IMR-90 (cell line): Measurements from ENCODE around the gene UBLCP1. TPM values are rescaled to one million over a fixed set of nuclear protein-coding genes. Genes with fewer than 3 reads are reported as not detected.

Experiments
- ATAC-seq: fragments of 200-7000 bp; cut with Tn5 transposase; 2 replicates; pipeline ENCODE4 v1.9.1; 2020; ENCODE audit warnings: low read depth, mild to moderate bottlenecking, moderate library complexity
- BruUV-seq: library from RNA; stranded (reverse); fragments of 400-500 nt; replicated peaks from 2 replicates; lab custom pipeline; 2021; lab: Mats Ljungman, UMichigan
- CTCF ChIA-PET: fragments of 300-600 bp; formaldehyde crosslinking; extraction: SDS; loops from one replicate; lab custom pipeline; 2021; ENCODE audit warnings: antibody characterized with exemption; lab: Yijun Ruan, JAX
- POLR2A ChIA-PET: fragments of 300-600 bp; sonication (Branson Sonifier 250); formaldehyde crosslinking; loops from one replicate; lab custom pipeline; 2022; ENCODE audit warnings: antibody characterized with exemption; ENCODE audit not compliant: unreplicated experiment; lab: Charles Lee
- DNase-seq: peaks from one replicate; pipeline ENCODE4 v3.0.0; 2013
- H2AFZ ChIP-seq: replicated peaks from 2 replicates; pipeline ENCODE3; 2013; ENCODE audit warnings: low read length, mild to moderate bottlenecking; ENCODE audit not compliant: poor library complexity
- H2AK5ac ChIP-seq: 2 replicates; pipeline ENCODE4 v1.6.1; 2013; ENCODE audit warnings: low read depth, low read length, inconsistent platforms
- H2AK9ac ChIP-seq: replicated peaks from 2 replicates; pipeline ENCODE3; 2013; ENCODE audit warnings: mild to moderate bottlenecking, low read depth, low read length, moderate library complexity; ENCODE audit not compliant: poor library complexity
- H2BK120ac ChIP-seq: 2 replicates; pipeline ENCODE4 v1.6.1; 2013; ENCODE audit warnings: low read depth, low read length, inconsistent platforms
- H2BK15ac ChIP-seq: 3 replicates; pipeline ENCODE4 v1.6.1; 2013; ENCODE audit warnings: low read depth, low read length, inconsistent platforms
- H2BK20ac ChIP-seq: 2 replicates; pipeline ENCODE4 v1.6.1; 2013; ENCODE audit warnings: low read depth, mild to moderate bottlenecking, inconsistent platforms, low read length, moderate library complexity
- H2BK5ac ChIP-seq: 2 replicates; pipeline ENCODE4 v1.6.1; 2013; ENCODE audit warnings: mild to moderate bottlenecking, low read depth, low read length, inconsistent platforms; ENCODE audit not compliant: poor library complexity, severe bottlenecking
- H3K14ac ChIP-seq: replicated peaks from 2 replicates; pipeline ENCODE4 v1.6.1; 2013; ENCODE audit warnings: low read depth, low read length, inconsistent platforms
- H3K18ac ChIP-seq: 2 replicates; pipeline ENCODE4 v1.6.1; 2013; ENCODE audit warnings: low read depth, low read length, control low read depth
- H3K23ac ChIP-seq: 2 replicates; pipeline ENCODE4 v1.6.1; 2013; ENCODE audit warnings: low read depth, low read length, inconsistent platforms
- H3K27ac ChIP-seq: 2 replicates; pipeline ENCODE4 v1.5.1; 2013; ENCODE audit warnings: mild to moderate bottlenecking, control low read depth, low read length; ENCODE audit not compliant: insufficient read depth
- H3K27me3 ChIP-seq: 2 replicates; pipeline ENCODE4 v1.6.1; 2013; ENCODE audit warnings: low read length; ENCODE audit not compliant: control insufficient read depth, insufficient read depth
- H3K36me3 ChIP-seq: 2 replicates; pipeline ENCODE4 v1.6.1; 2013; ENCODE audit warnings: low read length, mixed read lengths; ENCODE audit not compliant: control insufficient read depth, insufficient read depth
- H3K4ac ChIP-seq: 2 replicates; pipeline ENCODE4 v1.6.1; 2013; ENCODE audit warnings: low read depth, low read length, inconsistent platforms
- H3K4me1 ChIP-seq: 2 replicates; pipeline ENCODE4 v1.6.1; 2013; ENCODE audit warnings: low read length, mixed read lengths; ENCODE audit not compliant: control insufficient read depth, insufficient read depth
- H3K4me2 ChIP-seq: 2 replicates; pipeline ENCODE4 v1.6.1; 2013; ENCODE audit warnings: low read depth, mild to moderate bottlenecking, control low read depth, low read length, moderate library complexity
- H3K4me3 ChIP-seq: 2 replicates; pipeline ENCODE4 v1.5.1; 2013; ENCODE audit warnings: low read depth, mild to moderate bottlenecking, control low read depth, low read length, moderate library complexity; ENCODE audit not compliant: insufficient read depth
- H3K56ac ChIP-seq: 2 replicates; pipeline ENCODE4 v1.6.1; 2013; ENCODE audit warnings: low read length, inconsistent platforms; ENCODE audit not compliant: insufficient read depth; ENCODE audit errors: extremely low read depth
- H3K79me1 ChIP-seq, 2 experiments: 2 replicates each; pipeline ENCODE4 v1.6.1; 2013; ENCODE audit warnings: low read length in 2 of 2, inconsistent platforms in 1 of 2, low read depth in 1 of 2
- H3K9ac ChIP-seq: 2 replicates; pipeline ENCODE4 v1.6.1; 2013; ENCODE audit warnings: low read depth, low read length, control low read depth
- H3K9me1 ChIP-seq: 2 replicates; pipeline ENCODE4 v1.6.1; 2013; ENCODE audit warnings: low read length, inconsistent platforms; ENCODE audit not compliant: insufficient read depth
- H3K9me3 ChIP-seq: 2 replicates; pipeline ENCODE4 v1.6.1; 2013; ENCODE audit warnings: low read length; ENCODE audit not compliant: control insufficient read depth, insufficient read depth
- H4K20me1 ChIP-seq: 2 replicates; pipeline ENCODE4 v1.6.1; 2013; ENCODE audit warnings: low read length, inconsistent platforms; ENCODE audit not compliant: insufficient read depth
- H4K5ac ChIP-seq: 2 replicates; pipeline ENCODE4 v1.6.1; 2013; ENCODE audit warnings: mild to moderate bottlenecking, low read depth, low read length, control low read depth
- H4K8ac ChIP-seq, 2 experiments: 2 replicates each; pipeline ENCODE4 v1.6.1; 2013; ENCODE audit warnings: low read depth in 2 of 2, low read length in 2 of 2, control low read depth in 1 of 2, inconsistent platforms in 1 of 2
- H4K91ac ChIP-seq: 2 replicates; pipeline ENCODE4 v1.6.1; 2013; ENCODE audit warnings: low read depth, low read length, inconsistent platforms; ENCODE audit not compliant: insufficient read depth
- CEBPB ChIP-seq: IDR thresholded peaks from 2 replicates; pipeline ENCODE4 v1.6.1; 2012; ENCODE audit warnings: low read depth, low read length, improper control_type of control experiment
- CHD1 ChIP-seq: IDR thresholded peaks from 2 replicates; pipeline ENCODE4 v1.6.1; 2012; ENCODE audit warnings: low read depth, low read length, improper control_type of control experiment
- CTCF ChIP-seq: conservative IDR thresholded peaks from 2 replicates; pipeline ENCODE4 v1.5.1; 2012; ENCODE audit warnings: mild to moderate bottlenecking, low read depth, low read length, improper control_type of control experiment
- ELK1 ChIP-seq: fragments of 150-350 bp; IDR thresholded peaks from 2 replicates; pipeline ENCODE4 v1.6.1; 2016; ENCODE audit warnings: low read depth, mild to moderate bottlenecking, low read length, moderate library complexity, borderline replicate concordance
- FOS ChIP-seq: fragments of 150-350 bp; IDR thresholded peaks from 2 replicates; pipeline ENCODE4 v1.6.1; 2016; ENCODE audit warnings: low read depth, low read length
- MAZ ChIP-seq: IDR thresholded peaks from 2 replicates; pipeline ENCODE4 v1.6.1; 2012; ENCODE audit warnings: low read depth, mild to moderate bottlenecking, low read length, improper control_type of control experiment, moderate library complexity, borderline replicate concordance
- MXI1 ChIP-seq: IDR thresholded peaks from 2 replicates; pipeline ENCODE4 v1.6.1; 2012; ENCODE audit warnings: low read depth, mild to moderate bottlenecking, low read length, moderate library complexity, borderline replicate concordance
- NFE2L2 ChIP-seq: fragments of 150-350 bp; IDR thresholded peaks from 2 replicates; pipeline ENCODE4 v1.6.1; 2016; ENCODE audit warnings: low read depth, mild to moderate bottlenecking, low read length
- POLR2A ChIP-seq: IDR thresholded peaks from 2 replicates; pipeline ENCODE4 v1.6.1; 2012; ENCODE audit warnings: mild to moderate bottlenecking, low read depth, low read length
- RCOR1 ChIP-seq: IDR thresholded peaks from 2 replicates; pipeline ENCODE4 v1.6.1; 2012; ENCODE audit warnings: mild to moderate bottlenecking, low read length, improper control_type of control experiment; ENCODE audit not compliant: insufficient replicate concordance
- SMC3 ChIP-seq: fragments of 150-350 bp; IDR thresholded peaks from 2 replicates; pipeline ENCODE4 v1.6.1; 2016; ENCODE audit warnings: low read depth, mild to moderate bottlenecking, antibody characterized with exemption, low read length, moderate library complexity
- WGBS, 2 experiments: methylation state at CpG; one replicate each; pipeline versions ENCODE4 v1.1.5 to v1.1.7; 2013; ENCODE audit warnings: missing lambda C conversion rate in 2 of 2; ENCODE audit not compliant: insufficient read length in 1 of 2; ENCODE audit errors: extremely low coverage in 2 of 2; 5-methylcytosine and 5-hydroxymethylcytosine counted together
- dilution Hi-C: fragments of 300-500 bp; cut with HindIII; formaldehyde crosslinking; loops from one replicate; pipeline ENCODE4 v1.14.3; 2018; ENCODE audit warnings: low sequenced_read_pairs; ENCODE audit not compliant: unreplicated experiment
- in situ Hi-C: fragments of 300-500 bp; cut with MboI; formaldehyde crosslinking; loops from 3 replicates; pipeline ENCODE4 v1.14.3; 2019; ENCODE audit warnings: low sequenced_read_pairs, inconsistent platforms, mixed read lengths
- intact Hi-C: fragments of 100-400 bp; cut with micrococcal nuclease; formaldehyde crosslinking; loops from 2 replicates; pipeline ENCODE4 v1.10.0; 2022
- polyA plus RNA-seq, 3 experiments: library from polyadenylated mRNA; depleted of rRNA; stranded (reverse); fragments of >200 nt; gene quantifications; 2 replicates each; pipeline ENCODE4 v1.2.3, GENCODE V29; 2012; ENCODE audit warnings: low replicate concordance in 1 of 3
- total RNA-seq: library from RNA; depleted of rRNA; stranded (reverse); fragments of >200 nt; gene quantifications from 2 replicates; pipeline ENCODE4 v1.2.3, GENCODE V29; 2012
- TF ChIP-seq, protein P1 (sequence below): fragments of 150-350 bp; IDR thresholded peaks from 2 replicates; pipeline ENCODE4 v1.6.1; 2017; ENCODE audit warnings: mild to moderate bottlenecking, antibody characterized with exemption, low read length, low read depth

The UBLCP1 gene
- total and polyA plus RNA-seq, 2 of the 4 experiments (the other 2 are of a cell fraction): 11.7 to 17.5 TPM

DNA sequence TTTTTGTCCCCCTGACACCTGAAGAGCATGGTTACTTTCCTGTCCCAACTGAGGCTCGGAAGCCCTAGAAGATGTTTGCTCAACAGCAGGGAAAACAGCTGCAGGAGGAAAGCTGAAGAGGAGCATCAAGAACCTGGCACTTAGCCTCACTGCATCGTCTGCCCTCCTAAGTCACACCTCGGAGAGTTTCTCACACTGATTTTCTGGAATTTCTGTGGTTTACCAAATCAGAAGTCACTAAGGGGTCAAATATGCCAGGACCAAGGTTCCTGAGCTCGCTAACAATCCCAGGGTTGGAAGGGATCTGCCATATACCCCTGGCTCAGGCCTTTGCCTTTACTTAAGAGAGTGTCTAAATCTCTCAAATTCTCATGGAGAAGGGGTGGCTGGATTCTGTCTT, 61.9 kb downstream of the UBLCP1 start:
- in situ Hi-C loops: no loop called here
- no peak overlapping the region for H3K56ac ChIP-seq
- no peaks in the 10 kb centered on the region for H3K4me1 ChIP-seq
- no peak overlapping the region for H4K91ac ChIP-seq
- no peak overlapping the region for H4K8ac ChIP-seq
- no peak overlapping the region for H3K4ac ChIP-seq
- H2AK9ac ChIP-seq: no peak overlapping the region
- ATAC-seq (no peak), DNase-seq (no peak)
- no peak overlapping the region for H2BK5ac ChIP-seq
- no peak overlapping the region for H2AFZ ChIP-seq
- H3K23ac ChIP-seq: no peak overlapping the region
- H4K20me1 ChIP-seq: no peaks in the 10 kb centered on the region
- H3K9me1 ChIP-seq: peaks cover 5% of the 10 kb centered on the region; the same call in 1 of the 2 replicates
- no peak overlapping the region for H4K5ac ChIP-seq
- H3K14ac ChIP-seq: no peak overlapping the region
- no peak overlapping the region for H3K4me2 ChIP-seq
- H3K36me3 ChIP-seq: no peaks in the 10 kb centered on the region
- BruUV-seq: no TSS peak
- POLR2A ChIA-PET: no interaction called here
- H3K18ac ChIP-seq: no peak overlapping the region
- CTCF ChIA-PET: interaction anchor here (0.6 to 0.9 kb wide), 2 partner anchors 8 to 9 kb away, joined by 3 to 4 read pairs; no protein-coding TSS in a partner anchor
- no peak overlapping the region for H3K9ac ChIP-seq
- H3K27me3 ChIP-seq: no peaks in the 10 kb centered on the region
- dilution Hi-C loops: no loop called here
- TF ChIP-seq RCOR1 (no peak), CHD1 (no peak), NFE2L2 (no peak), ELK1 (no peak), MXI1 (no peak), FOS (no peak), POLR2A (no peak), SMC3 (no peak), CEBPB (no peak), MAZ (no peak), CTCF (no peak)
- TF ChIP-seq, protein P1, sequence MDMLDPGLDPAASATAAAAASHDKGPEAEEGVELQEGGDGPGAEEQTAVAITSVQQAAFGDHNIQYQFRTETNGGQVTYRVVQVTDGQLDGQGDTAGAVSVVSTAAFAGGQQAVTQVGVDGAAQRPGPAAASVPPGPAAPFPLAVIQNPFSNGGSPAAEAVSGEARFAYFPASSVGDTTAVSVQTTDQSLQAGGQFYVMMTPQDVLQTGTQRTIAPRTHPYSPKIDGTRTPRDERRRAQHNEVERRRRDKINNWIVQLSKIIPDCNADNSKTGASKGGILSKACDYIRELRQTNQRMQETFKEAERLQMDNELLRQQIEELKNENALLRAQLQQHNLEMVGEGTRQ: no peak
- intact Hi-C loops: no loop called here
- no peak overlapping the region for H3K27ac ChIP-seq
- H2BK120ac ChIP-seq: no peak overlapping the region
- no peak overlapping the region for H3K4me3 ChIP-seq
- WGBS, 2 experiments: no CpG with 5 or more reads among the region's 4 CpGs
- no peaks in the 10 kb centered on the region for H3K79me1 ChIP-seq
- no peak overlapping the region for H2BK15ac ChIP-seq
- H3K9me3 ChIP-seq: no peaks in the 10 kb centered on the region
- peak overlapping the region; percentile 16; the same call in 1 of the 2 replicates for H2AK5ac ChIP-seq
- H2BK20ac ChIP-seq: no peak overlapping the region
